K562 treated with DMSO at 1 percent for 24 hours (cell line): ENCODE measurements around the gene STX10. TPM values are rescaled to one million over a fixed set of nuclear protein-coding genes. Genes with fewer than 3 reads are reported as not detected.

Experiments
- total RNA-seq: library from RNA; unstranded; fragments of 300-600 nt; gene quantifications from 2 replicates; pipeline ENCODE4 v1.2.3, GENCODE V29; 2022; ENCODE audit warnings: low read depth; ENCODE audit not compliant: insufficient read depth

The STX10 gene, protein sequence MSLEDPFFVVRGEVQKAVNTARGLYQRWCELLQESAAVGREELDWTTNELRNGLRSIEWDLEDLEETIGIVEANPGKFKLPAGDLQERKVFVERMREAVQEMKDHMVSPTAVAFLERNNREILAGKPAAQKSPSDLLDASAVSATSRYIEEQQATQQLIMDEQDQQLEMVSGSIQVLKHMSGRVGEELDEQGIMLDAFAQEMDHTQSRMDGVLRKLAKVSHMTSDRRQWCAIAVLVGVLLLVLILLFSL
- total RNA-seq = 109 and 110 TPM in 2 replicates

DNA sequence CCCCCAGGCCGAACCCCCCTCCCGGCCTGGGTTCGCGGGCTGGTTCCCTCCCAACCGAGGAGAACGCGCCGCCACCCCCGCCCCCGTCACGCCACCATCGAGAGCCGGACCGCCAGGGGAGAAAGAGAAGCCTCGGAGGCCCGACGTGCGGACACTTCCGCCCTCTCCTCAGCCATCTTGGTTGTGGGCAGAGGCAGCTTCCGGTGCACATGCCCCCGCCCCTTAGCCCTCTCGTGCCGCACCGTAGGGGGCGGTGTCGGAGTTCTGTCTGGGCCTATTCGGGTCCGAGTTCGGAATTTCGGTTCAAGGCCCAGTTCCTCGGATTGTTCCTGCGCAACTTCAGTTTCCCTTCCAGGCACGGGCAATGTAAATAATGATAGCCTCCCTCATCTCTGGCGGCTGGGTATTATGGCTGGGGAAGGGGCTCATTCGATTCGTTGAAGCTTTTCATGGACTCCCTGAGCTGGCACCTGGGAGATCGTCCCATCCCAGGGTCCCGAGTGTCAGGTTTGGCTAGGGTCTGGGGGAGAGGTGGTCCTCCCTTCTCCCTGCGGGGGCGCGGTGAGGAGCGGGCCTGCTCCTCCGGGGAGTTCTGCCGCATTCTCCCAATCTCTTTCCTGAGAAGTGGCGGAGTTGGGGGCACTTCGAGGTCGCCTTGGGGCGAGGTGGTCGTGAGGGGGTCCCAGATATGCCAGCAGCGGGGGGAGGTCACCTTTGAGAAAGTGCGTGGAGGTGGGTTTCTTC, at the start of gene STX10, which contains the start of gene IER2:
Gene STX10, minus strand, starts transcription at position 189 of the 744 bp plus-strand sequence. CDS start 202 bp downstream, outside the sequence.
Gene IER2, plus strand, starts transcription at position 225 of the 744 bp plus-strand sequence. CDS start 2,776 bp downstream, outside the sequence.

DNA sequence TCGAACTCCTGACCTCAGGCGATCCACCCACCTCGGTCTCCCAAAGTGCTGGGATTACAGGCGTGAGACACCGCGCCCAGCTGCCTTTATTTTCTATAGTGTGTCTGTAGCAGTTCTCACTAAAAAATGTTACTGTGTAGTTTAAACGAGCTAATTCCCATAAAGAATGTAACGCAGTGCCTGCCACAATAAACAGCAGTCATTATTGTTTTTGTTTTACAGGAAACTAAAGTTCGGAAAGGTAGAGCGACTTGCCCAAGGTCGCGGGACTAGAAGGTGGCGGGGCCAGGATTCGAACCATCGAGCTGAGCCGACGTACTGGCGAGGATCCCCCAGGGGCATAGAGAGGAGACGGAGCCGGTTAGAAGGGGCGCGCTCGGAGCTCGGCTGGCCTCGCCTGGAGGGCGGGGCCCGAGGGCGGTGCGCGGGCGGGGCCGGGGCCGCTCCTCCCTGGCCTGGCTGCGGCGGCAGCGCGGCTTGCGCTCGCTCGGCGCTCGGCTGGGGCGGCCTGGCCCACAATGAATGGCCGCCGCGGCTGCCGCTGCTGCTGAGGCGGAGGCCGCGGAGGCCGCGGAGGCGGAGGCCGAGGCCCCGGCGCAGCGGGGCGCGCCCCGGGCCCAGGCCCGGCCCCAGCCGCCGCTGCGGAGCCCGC, 32.3 kb downstream of the STX10 start, which contains the start of gene NACC1:
Gene NACC1, plus strand, starts transcription at position 493 of the 652 bp plus-strand sequence. CDS start 16,944 bp downstream, outside the sequence.

DNA sequence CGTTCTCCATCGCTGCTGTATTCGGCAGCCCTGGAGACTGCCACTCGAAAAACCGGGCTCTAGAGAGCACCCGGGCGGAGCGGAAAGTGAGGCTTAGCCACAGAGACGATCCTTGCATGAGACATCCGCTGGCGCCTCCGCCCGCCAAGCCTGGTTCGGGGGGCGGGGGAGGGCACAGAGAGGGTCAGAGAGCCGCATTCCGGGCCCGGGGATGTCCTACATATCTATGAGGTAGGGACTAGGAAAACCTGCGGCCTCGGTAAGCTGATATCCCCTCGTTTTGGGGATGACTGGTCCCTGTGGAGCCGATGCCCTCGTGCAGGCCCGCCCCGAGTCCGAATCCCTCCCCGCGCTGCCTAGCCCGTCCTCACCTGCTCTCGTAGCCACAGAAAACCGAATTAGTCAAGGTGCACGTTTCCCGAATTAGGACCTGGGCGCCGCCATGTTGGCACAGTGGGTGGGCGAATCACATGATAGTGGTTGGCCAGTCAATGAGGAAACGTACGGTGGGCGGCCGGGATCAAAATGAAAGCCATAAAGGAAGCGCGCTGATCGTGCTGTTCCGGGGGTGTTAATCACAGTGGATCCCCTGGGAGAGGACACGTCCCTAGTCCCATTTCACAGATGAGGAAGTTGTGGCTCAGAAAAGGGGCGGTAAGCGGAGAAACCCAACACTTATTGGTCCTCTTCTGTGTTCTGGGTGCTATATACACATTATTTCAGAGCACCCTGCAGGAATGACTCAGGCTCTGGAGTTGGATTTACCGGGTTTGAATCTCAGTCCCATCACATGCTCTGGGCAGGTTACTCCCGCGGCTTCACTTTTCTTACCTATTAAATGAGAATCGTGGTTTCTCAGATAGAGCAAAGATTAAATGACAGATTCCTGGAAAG, 33.6 kb downstream of the STX10 start, which contains the start of gene TRMT1:
Gene TRMT1, minus strand, starts transcription at position 459 of the 894 bp plus-strand sequence. Its CDS starts 341 bp downstream, at position 118.

DNA sequence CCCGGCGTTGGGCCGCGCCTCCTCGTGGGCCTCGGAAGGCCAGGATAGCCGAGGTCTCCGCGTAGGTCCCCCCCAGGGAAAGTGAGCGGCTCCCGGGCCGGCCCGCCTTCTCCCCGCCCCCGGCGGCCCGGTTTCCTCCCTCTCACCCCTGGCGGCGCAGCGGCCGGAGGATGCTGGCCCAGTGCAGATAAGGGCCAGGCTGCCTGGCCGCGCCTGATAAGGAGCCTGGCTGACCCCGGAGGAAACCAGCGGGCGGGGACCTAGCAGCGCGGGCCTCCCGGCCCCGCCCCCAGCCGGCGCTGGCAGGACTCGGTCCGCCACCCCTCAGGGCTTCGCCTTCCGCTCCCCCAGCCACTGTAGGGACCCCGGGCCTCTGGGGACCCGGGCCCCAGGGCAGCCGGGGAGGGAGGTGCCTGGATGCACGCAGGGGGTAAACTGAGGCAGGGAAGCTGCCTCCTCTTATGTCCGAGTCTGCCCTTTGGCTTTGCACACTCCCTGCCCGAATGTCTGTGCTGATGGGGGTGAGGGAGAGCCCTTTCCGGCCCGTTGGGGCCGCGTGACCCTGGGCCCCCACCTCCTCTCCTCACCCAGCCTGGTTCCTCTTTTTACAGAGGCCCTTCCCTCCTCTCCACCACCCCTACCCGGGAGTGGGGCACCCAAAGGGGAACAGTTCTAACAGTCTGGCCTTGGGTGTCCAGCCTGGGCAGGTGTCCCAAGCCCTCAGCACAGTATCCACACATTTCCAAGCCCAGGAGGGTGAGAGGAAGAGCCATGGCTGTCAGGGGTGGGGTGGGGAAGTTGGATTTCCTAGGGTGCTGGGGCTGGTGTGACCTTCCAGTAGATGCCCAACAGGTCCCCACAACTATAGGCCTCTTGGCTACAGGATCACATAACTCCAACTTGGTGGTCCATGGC, 47.3 kb downstream of the STX10 start, which contains the start of gene LYL1:
Gene LYL1, minus strand, starts transcription at position 193 of the 915 bp plus-strand sequence. CDS start 1,687 bp downstream, outside the sequence.

Other genes starting within 250 kb of the STX10 start
- gene SYCE2, start 231.1 kb downstream of the STX10 start, total RNA-seq = 2.3 and 5.5 TPM in 2 replicates
- gene FARSA, start 216.7 kb downstream of the STX10 start, total RNA-seq = 148 and 157 TPM in 2 replicates
- gene CALR, start 211.8 kb downstream of the STX10 start, total RNA-seq = 582 and 601 TPM in 2 replicates
- 158 and 166 TPM in 2 replicates for gene RAD23A, start 204.5 kb downstream of the STX10 start, total RNA-seq
- gene GADD45GIP1, start 193.2 kb downstream of the STX10 start, total RNA-seq = 44.0 and 48.0 TPM in 2 replicates
- gene DAND5, start 180.8 kb downstream of the STX10 start, total RNA-seq = 0.14 TPM in 1 of 2 replicates, not detected in the other
- 10.2 and 12.0 TPM in 2 replicates for gene NFIX, start 154.9 kb downstream of the STX10 start, total RNA-seq
- gene LYL1, start 47.5 kb downstream of the STX10 start, total RNA-seq = 418 and 505 TPM in 2 replicates
- 34.6 and 35.4 TPM in 2 replicates for gene TRMT1, start 33.6 kb downstream of the STX10 start, total RNA-seq
- 59.9 and 65.7 TPM in 2 replicates for gene NACC1, start 32.1 kb downstream of the STX10 start, total RNA-seq
- 248 and 282 TPM in 2 replicates for gene IER2, start within 50 bp of the STX10 start, total RNA-seq